HepG2 (cell line): ENCODE data around the gene TUBG1. TPM values are rescaled to one million over a fixed set of nuclear protein-coding genes. Genes with fewer than 3 reads are reported as not detected.

Experiments
- AGO2 ChIP-seq: fragments of 200-400 bp; formaldehyde crosslinking; optimal IDR thresholded peaks from 2 replicates; pipeline ENCODE3; 2017; ENCODE audit warnings: mild to moderate bottlenecking, low read depth, low read length, moderate library complexity
- CREM ChIP-seq, 2 experiments: sonication (generic) in 1 of 2; formaldehyde crosslinking in 1 of 2; IDR thresholded peaks; 2 replicates each; pipeline versions ENCODE4 v1.4.0 to v1.6.1; 2016 to 2020; ENCODE audit warnings: antibody characterized with exemption in 1 of 2, mild to moderate bottlenecking in 1 of 2, missing genetic modification reagents in 1 of 2
- FOSL2 ChIP-seq: sonication (generic); formaldehyde crosslinking; IDR thresholded peaks from 2 replicates; pipeline ENCODE4 v1.4.0; 2020; ENCODE audit warnings: missing genetic modification reagents
- HMG20A ChIP-seq: IDR thresholded peaks from 2 replicates; pipeline ENCODE4 v1.6.1; 2016; ENCODE audit warnings: borderline replicate concordance
- HNF4A ChIP-seq: sonication (generic); formaldehyde crosslinking; IDR thresholded peaks from 2 replicates; pipeline ENCODE4 v1.4.0; 2020; ENCODE audit warnings: missing genetic modification reagents
- NCOA1 ChIP-seq: sonication (generic); formaldehyde crosslinking; IDR thresholded peaks from 2 replicates; pipeline ENCODE4 v1.9.0; 2021; ENCODE audit warnings: missing genetic modification reagents
- NR2C2 ChIP-seq: sonication (generic); formaldehyde crosslinking; IDR thresholded peaks from 2 replicates; pipeline ENCODE4 v1.4.0; 2020; ENCODE audit warnings: missing genetic modification reagents, mild to moderate bottlenecking, moderate library complexity, borderline replicate concordance
- NR3C1 ChIP-seq: sonication (generic); formaldehyde crosslinking; IDR thresholded peaks from 2 replicates; pipeline ENCODE4 v1.4.0; 2020; ENCODE audit warnings: missing genetic modification reagents
- PAX8 ChIP-seq: sonication (generic); formaldehyde crosslinking; IDR thresholded peaks from 2 replicates; pipeline ENCODE4 v1.8.0; 2022; ENCODE audit warnings: mild to moderate bottlenecking, missing genetic modification reagents, borderline replicate concordance
- RBAK ChIP-seq: sonication (generic); formaldehyde crosslinking; IDR thresholded peaks from 2 replicates; pipeline ENCODE4 v1.5.1; 2020; ENCODE audit warnings: mild to moderate bottlenecking, missing genetic modification reagents
- RFXANK ChIP-seq: IDR thresholded peaks from 2 replicates; pipeline ENCODE4 v1.6.1; 2016
- SALL2 ChIP-seq: sonication (generic); formaldehyde crosslinking; IDR thresholded peaks from 2 replicates; pipeline ENCODE4 v1.8.1; 2023; ENCODE audit warnings: mild to moderate bottlenecking, missing genetic modification reagents, inconsistent platforms
- SRSF1 ChIP-seq: fragments of 200-400 bp; formaldehyde crosslinking; optimal IDR thresholded peaks from 2 replicates; pipeline ENCODE3; 2017; ENCODE audit warnings: mild to moderate bottlenecking, low read depth, low read length, moderate library complexity
- U2AF1 ChIP-seq: fragments of 200-400 bp; formaldehyde crosslinking; optimal IDR thresholded peaks from 2 replicates; pipeline ENCODE3; 2017; ENCODE audit warnings: mild to moderate bottlenecking, low read depth, low read length
- ZKSCAN5 ChIP-seq: sonication (generic); formaldehyde crosslinking; IDR thresholded peaks from 2 replicates; pipeline ENCODE4 v1.5.1; 2020; ENCODE audit warnings: mild to moderate bottlenecking, missing genetic modification reagents
- ZNF619 ChIP-seq: sonication (generic); formaldehyde crosslinking; IDR thresholded peaks from 2 replicates; pipeline ENCODE4 v1.4.0; 2020; ENCODE audit warnings: mild to moderate bottlenecking, missing genetic modification reagents
- ZNF891 ChIP-seq: sonication (generic); formaldehyde crosslinking; IDR thresholded peaks from 2 replicates; pipeline ENCODE4 v1.5.0; 2020; ENCODE audit warnings: mild to moderate bottlenecking, missing genetic modification reagents
- polyA plus RNA-seq, 8 experiments: library from polyadenylated mRNA; depleted of rRNA in 3 of 8; stranded (reverse) in 7 of 8; unstranded in 1 of 8; fragments of >200 nt; fragmentation: Illumina TruSeq in 4 of 8; extraction: Trizol in 4 of 8; gene quantifications; 2 replicates each; pipeline versions ENCODE4 v1.2.1 to v1.2.3, GENCODE V29; 2011 to 2016; ENCODE audit warnings: low read depth in 4 of 8, missing spikeins in 1 of 8, mixed read lengths in 1 of 8; ENCODE audit not compliant: insufficient read depth in 1 of 8
- total RNA-seq, 5 experiments: library from RNA; depleted of rRNA; stranded (reverse); fragments of >200 nt; fragmentation: Illumina TruSeq; extraction: Trizol; gene quantifications; 2 replicates each; pipeline ENCODE4 v1.2.3, GENCODE V29; 2016; ENCODE audit warnings: low read depth in 1 of 5
- TF ChIP-seq, protein P1 (sequence below): sonication (generic); formaldehyde crosslinking; IDR thresholded peaks from 2 replicates; pipeline ENCODE4 v1.5.0; 2020; ENCODE audit warnings: mild to moderate bottlenecking, missing genetic modification reagents
- TF ChIP-seq, protein P2 (sequence below): sonication (generic); formaldehyde crosslinking; IDR thresholded peaks from 2 replicates; pipeline ENCODE4 v1.9.0; 2021; ENCODE audit warnings: missing genetic modification reagents, borderline replicate concordance
- TF ChIP-seq, protein P3 (sequence below): sonication (generic); formaldehyde crosslinking; IDR thresholded peaks from 2 replicates; pipeline ENCODE4 v1.4.0; 2020; ENCODE audit warnings: missing genetic modification reagents

The TUBG1 gene
- total and polyA plus RNA-seq, 2 of the 13 experiments (the other 11 are each of a cell fraction or from before 2014, with no cell fraction given): 74.1 to 137 TPM

- TF ChIP-seq, protein P1, sequence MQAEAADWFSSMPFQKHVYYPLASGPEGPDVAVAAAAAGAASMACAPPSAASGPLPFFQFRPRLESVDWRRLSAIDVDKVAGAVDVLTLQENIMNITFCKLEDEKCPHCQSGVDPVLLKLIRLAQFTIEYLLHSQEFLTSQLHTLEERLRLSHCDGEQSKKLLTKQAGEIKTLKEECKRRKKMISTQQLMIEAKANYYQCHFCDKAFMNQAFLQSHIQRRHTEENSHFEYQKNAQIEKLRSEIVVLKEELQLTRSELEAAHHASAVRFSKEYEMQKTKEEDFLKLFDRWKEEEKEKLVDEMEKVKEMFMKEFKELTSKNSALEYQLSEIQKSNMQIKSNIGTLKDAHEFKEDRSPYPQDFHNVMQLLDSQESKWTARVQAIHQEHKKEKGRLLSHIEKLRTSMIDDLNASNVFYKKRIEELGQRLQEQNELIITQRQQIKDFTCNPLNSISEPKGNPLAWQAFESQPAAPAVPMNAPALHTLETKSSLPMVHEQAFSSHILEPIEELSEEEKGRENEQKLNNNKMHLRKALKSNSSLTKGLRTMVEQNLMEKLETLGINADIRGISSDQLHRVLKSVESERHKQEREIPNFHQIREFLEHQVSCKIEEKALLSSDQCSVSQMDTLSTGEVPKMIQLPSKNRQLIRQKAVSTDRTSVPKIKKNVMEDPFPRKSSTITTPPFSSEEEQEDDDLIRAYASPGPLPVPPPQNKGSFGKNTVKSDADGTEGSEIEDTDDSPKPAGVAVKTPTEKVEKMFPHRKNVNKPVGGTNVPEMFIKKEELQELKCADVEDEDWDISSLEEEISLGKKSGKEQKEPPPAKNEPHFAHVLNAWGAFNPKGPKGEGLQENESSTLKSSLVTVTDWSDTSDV (CRISPR knock-in tag): peak; percentile 97
- TF ChIP-seq HMG20A: no peak
- no peak for TF ChIP-seq RFXANK (CRISPR knock-in tag)
- TF ChIP-seq NCOA1 (CRISPR knock-in tag): no peak
- TF ChIP-seq RBAK (CRISPR knock-in tag): 0 out of 2 replicates have a peak, but pooled peaks have one; percentile 43
- no peak; the same call in 1 of the 2 replicates for TF ChIP-seq ZNF891 (CRISPR knock-in tag)
- no peak; the same call in 1 of the 2 replicates for TF ChIP-seq PAX8
- no peak for TF ChIP-seq CREM (IDR thresholded peaks at IDR 0.05)
- no peak for TF ChIP-seq CREM (CRISPR knock-in tag; IDR thresholded peaks at IDR 0.05)
- no peak for TF ChIP-seq HNF4A (CRISPR knock-in tag)
- no peak for TF ChIP-seq NR3C1 (CRISPR knock-in tag)
- TF ChIP-seq AGO2: peak; percentile 61
- peak; percentile 55; the same call in 1 of the 2 replicates for TF ChIP-seq ZNF619 (CRISPR knock-in tag)
- no peak for TF ChIP-seq SRSF1
- peak; percentile 5; the same call in 1 of the 2 replicates for TF ChIP-seq FOSL2 (CRISPR knock-in tag)
- TF ChIP-seq NR2C2 (CRISPR knock-in tag): no peak
- TF ChIP-seq SALL2 (CRISPR knock-in tag): peak; percentile 83; the same call in 1 of the 2 replicates
- 0 out of 2 replicates have a peak, but pooled peaks have one; percentile 39 for TF ChIP-seq ZKSCAN5 (CRISPR knock-in tag)
- TF ChIP-seq, protein P2, sequence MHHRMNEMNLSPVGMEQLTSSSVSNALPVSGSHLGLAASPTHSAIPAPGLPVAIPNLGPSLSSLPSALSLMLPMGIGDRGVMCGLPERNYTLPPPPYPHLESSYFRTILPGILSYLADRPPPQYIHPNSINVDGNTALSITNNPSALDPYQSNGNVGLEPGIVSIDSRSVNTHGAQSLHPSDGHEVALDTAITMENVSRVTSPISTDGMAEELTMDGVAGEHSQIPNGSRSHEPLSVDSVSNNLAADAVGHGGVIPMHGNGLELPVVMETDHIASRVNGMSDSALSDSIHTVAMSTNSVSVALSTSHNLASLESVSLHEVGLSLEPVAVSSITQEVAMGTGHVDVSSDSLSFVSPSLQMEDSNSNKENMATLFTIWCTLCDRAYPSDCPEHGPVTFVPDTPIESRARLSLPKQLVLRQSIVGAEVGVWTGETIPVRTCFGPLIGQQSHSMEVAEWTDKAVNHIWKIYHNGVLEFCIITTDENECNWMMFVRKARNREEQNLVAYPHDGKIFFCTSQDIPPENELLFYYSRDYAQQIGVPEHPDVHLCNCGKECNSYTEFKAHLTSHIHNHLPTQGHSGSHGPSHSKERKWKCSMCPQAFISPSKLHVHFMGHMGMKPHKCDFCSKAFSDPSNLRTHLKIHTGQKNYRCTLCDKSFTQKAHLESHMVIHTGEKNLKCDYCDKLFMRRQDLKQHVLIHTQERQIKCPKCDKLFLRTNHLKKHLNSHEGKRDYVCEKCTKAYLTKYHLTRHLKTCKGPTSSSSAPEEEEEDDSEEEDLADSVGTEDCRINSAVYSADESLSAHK (CRISPR knock-in tag): no peak
- TF ChIP-seq, protein P3, sequence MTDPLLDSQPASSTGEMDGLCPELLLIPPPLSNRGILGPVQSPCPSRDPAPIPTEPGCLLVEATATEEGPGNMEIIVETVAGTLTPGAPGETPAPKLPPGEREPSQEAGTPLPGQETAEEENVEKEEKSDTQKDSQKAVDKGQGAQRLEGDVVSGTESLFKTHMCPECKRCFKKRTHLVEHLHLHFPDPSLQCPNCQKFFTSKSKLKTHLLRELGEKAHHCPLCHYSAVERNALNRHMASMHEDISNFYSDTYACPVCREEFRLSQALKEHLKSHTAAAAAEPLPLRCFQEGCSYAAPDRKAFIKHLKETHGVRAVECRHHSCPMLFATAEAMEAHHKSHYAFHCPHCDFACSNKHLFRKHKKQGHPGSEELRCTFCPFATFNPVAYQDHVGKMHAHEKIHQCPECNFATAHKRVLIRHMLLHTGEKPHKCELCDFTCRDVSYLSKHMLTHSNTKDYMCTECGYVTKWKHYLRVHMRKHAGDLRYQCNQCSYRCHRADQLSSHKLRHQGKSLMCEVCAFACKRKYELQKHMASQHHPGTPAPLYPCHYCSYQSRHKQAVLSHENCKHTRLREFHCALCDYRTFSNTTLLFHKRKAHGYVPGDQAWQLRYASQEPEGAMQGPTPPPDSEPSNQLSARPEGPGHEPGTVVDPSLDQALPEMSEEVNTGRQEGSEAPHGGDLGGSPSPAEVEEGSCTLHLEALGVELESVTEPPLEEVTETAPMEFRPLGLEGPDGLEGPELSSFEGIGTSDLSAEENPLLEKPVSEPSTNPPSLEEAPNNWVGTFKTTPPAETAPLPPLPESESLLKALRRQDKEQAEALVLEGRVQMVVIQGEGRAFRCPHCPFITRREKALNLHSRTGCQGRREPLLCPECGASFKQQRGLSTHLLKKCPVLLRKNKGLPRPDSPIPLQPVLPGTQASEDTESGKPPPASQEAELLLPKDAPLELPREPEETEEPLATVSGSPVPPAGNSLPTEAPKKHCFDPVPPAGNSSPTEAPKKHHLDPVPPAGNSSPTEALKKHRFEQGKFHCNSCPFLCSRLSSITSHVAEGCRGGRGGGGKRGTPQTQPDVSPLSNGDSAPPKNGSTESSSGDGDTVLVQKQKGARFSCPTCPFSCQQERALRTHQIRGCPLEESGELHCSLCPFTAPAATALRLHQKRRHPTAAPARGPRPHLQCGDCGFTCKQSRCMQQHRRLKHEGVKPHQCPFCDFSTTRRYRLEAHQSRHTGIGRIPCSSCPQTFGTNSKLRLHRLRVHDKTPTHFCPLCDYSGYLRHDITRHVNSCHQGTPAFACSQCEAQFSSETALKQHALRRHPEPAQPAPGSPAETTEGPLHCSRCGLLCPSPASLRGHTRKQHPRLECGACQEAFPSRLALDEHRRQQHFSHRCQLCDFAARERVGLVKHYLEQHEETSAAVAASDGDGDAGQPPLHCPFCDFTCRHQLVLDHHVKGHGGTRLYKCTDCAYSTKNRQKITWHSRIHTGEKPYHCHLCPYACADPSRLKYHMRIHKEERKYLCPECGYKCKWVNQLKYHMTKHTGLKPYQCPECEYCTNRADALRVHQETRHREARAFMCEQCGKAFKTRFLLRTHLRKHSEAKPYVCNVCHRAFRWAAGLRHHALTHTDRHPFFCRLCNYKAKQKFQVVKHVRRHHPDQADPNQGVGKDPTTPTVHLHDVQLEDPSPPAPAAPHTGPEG (CRISPR knock-in tag): peak; percentile 85
- peak; percentile 46 for TF ChIP-seq U2AF1
Measured at GRCh38 chr17:42609182-42609813, at the start of gene TUBG1, which contains the start of gene RETREG3 (continued).
